Subcutaneous adipose tissue (tissue), 4 donors: Measurements from ENCODE around the gene ROR1. TPM values are rescaled to one million over a fixed set of nuclear protein-coding genes. Genes with fewer than 3 reads are reported as not detected.

ENCODE experiments used
- total RNA-seq, 4 donors: library from RNA; depleted of rRNA; stranded (reverse); fragments of >200 nt; gene quantifications; one replicate each; pipeline ENCODE4 v1.1.0, GENCODE V29; 2016
- TF ChIP-seq, protein P1 (sequence below): fragments of 450-650 bp; IDR thresholded peaks from one replicate; pipeline ENCODE4 v1.5.1; 2016; ENCODE audit warnings: low read depth, mild to moderate bottlenecking, control low read depth, antibody characterized with exemption, moderate library complexity

Gene ROR1
- total RNA-seq, 4 donors from 2014 or later = 5.8 to 10.2 (median 8.6) TPM

DNA sequence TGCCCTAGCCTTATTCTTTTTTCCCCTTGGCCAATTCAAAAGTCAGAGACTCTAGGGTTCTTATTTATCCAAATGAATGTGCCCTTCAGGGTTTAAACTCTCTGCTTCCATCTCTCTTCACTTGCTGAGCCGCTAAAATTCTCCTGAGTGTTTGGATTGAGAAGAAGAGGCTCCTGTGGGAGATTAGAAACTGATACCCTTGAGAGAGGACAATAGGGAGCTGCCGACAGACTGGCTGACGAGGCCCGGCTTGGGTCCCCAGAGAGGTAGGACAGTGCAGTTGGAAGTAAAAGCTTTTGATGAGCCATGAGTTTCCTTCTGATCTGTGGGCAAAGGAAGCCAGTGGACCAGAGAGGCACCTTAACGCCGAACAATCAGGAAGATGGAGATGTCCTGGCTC lies 388.3 kb downstream of the ROR1 start:
- TF ChIP-seq, protein P1, sequence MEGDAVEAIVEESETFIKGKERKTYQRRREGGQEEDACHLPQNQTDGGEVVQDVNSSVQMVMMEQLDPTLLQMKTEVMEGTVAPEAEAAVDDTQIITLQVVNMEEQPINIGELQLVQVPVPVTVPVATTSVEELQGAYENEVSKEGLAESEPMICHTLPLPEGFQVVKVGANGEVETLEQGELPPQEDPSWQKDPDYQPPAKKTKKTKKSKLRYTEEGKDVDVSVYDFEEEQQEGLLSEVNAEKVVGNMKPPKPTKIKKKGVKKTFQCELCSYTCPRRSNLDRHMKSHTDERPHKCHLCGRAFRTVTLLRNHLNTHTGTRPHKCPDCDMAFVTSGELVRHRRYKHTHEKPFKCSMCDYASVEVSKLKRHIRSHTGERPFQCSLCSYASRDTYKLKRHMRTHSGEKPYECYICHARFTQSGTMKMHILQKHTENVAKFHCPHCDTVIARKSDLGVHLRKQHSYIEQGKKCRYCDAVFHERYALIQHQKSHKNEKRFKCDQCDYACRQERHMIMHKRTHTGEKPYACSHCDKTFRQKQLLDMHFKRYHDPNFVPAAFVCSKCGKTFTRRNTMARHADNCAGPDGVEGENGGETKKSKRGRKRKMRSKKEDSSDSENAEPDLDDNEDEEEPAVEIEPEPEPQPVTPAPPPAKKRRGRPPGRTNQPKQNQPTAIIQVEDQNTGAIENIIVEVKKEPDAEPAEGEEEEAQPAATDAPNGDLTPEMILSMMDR = no peak

DNA sequence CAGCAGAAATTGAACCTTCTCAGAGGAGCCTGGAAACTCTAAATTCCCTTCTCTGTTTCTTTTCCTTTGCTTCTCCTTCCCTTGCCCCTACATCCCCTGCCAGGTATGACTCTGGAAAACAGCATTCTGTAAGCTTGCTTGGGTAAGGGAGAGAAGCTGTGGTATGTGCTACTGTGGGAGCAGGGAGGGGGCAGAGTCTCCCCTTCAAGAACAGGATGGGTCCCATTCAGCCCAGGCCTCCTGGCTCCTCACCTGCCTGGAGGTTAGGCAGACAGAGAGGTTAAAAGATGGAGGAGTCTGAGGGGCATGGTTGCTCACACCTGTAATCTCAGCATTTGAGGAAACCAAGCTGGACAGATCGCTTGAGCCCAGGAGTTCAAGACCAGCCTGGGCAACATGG lies 389.0 kb downstream of the ROR1 start:
- TF ChIP-seq, protein P1 = no peak

DNA sequence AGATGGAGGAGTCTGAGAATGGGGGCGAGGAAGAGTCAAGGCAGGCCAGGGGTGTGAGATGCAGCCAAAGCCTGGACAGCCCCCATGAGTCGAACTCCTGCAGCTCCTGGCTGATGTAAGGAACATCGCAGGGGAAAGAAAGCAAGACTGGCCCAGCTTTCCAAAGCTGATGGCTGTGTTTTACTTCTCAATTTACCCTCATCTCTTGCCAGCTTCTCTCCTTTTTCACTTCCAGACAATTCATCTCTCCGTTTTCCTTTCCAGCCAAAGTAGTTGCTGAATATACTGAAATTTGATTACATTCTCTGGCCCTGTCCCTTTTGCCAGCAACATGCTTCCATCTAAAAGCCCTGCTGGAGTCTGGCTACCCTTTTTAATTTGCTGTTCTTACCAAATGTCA lies 389.6 kb downstream of the ROR1 start:
- TF ChIP-seq, protein P1 = no peak

DNA sequence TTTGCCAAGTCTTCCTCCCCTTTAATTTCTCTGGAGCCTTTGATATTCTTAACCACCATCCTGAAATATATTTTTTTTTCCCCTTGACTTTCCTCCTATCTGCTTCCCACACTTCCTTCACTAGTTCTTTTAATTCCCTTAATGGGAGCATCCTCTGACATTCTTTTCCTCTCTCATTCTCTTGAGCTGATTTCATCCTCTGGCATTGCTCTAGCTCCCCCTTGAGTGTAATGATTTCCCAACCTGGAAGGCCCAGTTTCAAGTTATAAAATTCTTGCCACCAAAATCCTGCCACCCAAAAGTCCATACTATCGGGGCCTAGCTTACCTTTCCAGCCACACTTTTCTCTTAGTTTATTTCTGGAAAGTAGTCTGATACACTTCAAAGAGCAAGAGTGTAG lies 390.2 kb downstream of the ROR1 start:
- TF ChIP-seq, protein P1 = no peak

DNA sequence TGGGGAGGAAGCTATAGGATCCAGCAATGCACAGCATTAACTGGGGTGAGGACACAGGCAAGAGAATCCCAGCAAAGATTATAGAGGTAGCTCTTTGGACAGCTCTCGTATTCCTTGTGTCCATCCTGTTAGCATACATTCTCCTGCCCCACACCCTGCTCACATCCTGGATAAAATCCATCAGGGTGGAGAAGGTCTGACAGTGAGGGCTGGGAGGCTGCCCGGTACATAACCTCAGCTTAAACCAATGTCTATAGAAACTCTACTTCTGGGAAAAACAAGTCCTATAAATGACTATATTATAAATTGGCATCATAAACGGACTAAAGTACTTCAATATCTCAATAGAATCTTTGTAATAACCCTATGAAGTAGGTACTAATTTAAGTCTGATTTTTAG lies 392.8 kb downstream of the ROR1 start:
- TF ChIP-seq, protein P1 = no peak

DNA sequence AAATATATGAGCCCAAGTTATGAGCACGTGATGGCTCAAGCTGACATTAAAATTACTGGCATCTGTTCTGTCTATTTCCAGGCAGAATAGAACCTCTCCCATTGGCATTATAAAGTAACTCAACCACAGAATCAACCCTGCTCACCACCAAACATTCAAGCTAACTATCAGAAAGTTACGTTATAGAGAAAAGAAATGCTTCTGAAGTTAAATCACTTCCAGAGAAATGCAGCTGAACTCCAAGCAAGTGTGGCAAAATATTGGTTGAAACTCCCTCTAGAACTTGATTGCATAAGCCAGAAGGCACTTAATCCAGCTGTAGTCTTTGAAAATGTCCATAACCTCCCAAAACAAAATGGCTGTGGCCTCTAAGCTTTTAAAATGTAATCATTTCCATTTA lies 393.4 kb downstream of the ROR1 start:
- TF ChIP-seq, protein P1 = no peak

DNA sequence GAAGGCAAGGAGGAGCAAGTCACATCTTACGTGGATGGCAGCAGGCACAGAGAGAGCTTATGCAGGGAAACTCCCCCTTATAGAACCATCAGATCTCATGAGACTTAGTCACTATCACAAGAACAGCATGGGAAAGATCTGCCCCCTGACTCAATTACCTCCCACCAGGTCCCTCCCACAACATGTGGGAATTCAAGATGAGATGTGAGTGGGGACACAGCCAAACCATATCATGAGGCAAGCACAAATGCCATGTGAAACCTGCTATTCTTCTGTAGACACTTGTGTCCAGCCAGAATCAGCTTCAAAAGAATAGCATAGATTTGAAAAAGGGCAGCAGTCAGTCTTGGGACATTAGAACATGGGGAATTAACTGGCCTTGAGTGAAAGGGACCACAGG lies 397.4 kb downstream of the ROR1 start:
- TF ChIP-seq, protein P1 = no peak
